Esophagus (tissue), 2 donors: Measurements from ENCODE around the gene CCDC136. TPM values are rescaled to one million over a fixed set of nuclear protein-coding genes. Genes with fewer than 3 reads are reported as not detected.

ENCODE experiments used
- H3K27ac ChIP-seq, 2 donors: one replicate each; pipeline ENCODE4 v1.5.1; 2013; ENCODE audit warnings: low read depth in 2 of 2, mild to moderate bottlenecking in 2 of 2, inconsistent platforms in 1 of 2, low read length in 1 of 2, moderate library complexity in 1 of 2
- H3K27me3 ChIP-seq, 2 donors: one replicate each; pipeline ENCODE4 v1.6.1; 2013; ENCODE audit warnings: low read length in 2 of 2, control low read depth in 1 of 2, mild to moderate bottlenecking in 1 of 2; ENCODE audit not compliant: insufficient read depth in 2 of 2, control insufficient read depth in 1 of 2
- H3K36me3 ChIP-seq, 2 donors: one replicate each; pipeline ENCODE4 v1.6.1; 2013; ENCODE audit warnings: low read length in 1 of 2; ENCODE audit not compliant: control insufficient read depth in 2 of 2, insufficient read depth in 2 of 2
- H3K4me1 ChIP-seq, 2 donors: one replicate each; pipeline ENCODE4 v1.6.1; 2013; ENCODE audit warnings: low read length in 1 of 2; ENCODE audit not compliant: control insufficient read depth in 2 of 2, insufficient read depth in 2 of 2
- H3K4me3 ChIP-seq, 2 donors: one replicate each; pipeline ENCODE4 v1.5.1; 2013; ENCODE audit warnings: low read length in 2 of 2, mild to moderate bottlenecking in 2 of 2, low read depth in 1 of 2, moderate library complexity in 1 of 2
- H3K9me3 ChIP-seq, 2 donors: one replicate each; pipeline ENCODE4 v1.6.1; 2013; ENCODE audit warnings: mild to moderate bottlenecking in 2 of 2, low read depth in 1 of 2, low read length in 1 of 2, moderate library complexity in 1 of 2; ENCODE audit not compliant: control insufficient read depth in 2 of 2, insufficient read depth in 1 of 2
- WGBS, 2 donors: extraction: QIAGEN DNeasy Blood & Tissue Kit; methylation state at CpG; one replicate each; pipeline ENCODE4 v1.1.7; 2013; 5-methylcytosine and 5-hydroxymethylcytosine counted together
- polyA plus RNA-seq, 2 donors: library from polyadenylated mRNA; stranded (reverse); fragments of 200-250 nt; gene quantifications; one replicate each; pipeline ENCODE4 v1.2.3, GENCODE V29; 2013
- donor health status: healthy with polysubstance abuse.
- donor health status: Bipolar disorder and iron deficiency.

Gene CCDC136
- polyA plus RNA-seq, 2 donors: 1.4 to 1.9 TPM

DNA sequence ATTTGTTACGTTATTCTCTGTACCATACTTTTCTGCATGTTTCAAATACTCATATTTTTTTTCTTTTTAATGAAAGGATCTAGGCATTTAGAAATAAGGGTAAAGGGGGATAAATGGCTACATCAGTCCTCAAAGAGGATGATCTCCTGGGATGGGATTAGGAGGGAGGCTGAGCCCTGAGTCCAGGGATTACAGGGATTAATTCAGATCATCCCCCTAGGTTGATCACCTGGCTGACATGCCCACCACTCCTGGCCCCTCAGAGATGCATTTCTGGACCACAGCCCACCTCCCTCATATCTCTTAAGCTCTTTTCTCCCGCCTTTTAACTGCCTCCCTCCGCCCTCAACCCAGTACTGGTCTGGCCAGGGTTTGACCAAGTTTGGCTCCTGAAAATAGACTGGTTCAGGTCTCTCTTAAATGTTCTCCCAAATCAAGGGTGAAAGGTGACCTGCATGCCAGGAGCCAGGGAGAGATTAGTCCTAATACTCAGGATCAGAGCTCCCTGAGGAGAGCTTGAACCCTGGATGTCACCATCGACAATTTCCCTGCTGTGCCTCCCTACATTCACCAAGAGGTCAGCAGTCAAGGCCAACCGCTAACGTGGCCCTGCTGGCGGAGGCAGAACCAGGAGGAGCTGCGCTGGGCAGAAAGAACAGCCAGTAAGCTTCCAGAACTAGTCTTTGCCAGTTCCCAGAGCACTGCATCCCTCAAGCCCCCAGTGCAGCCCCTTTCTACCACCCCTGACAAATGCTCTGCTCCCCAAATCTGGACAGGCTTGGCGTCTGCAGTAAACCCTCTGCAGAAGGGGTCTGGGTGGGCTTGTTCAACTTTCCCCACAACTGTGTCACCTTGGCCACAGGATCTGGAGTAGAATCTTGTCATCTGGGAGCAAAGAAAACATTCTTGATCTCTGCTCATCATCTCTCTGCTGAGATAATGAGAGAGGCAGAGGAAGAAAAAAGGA, 3.0 kb upstream of the CCDC136 start:
- Histone ChIP-seq H3K9me3 (no peaks in the 10 kb centered on the region), H3K4me1 (peaks cover 6 to 7% of the 10 kb centered on the region in 2 donors), H3K4me3 (no peak overlapping the region), H3K27ac (no peak overlapping the region), H3K36me3 (no peaks in the 10 kb centered on the region), H3K27me3 (no peaks in the 10 kb centered on the region)
- 72 to 75% methylated on average over 9 of the region's 9 CpGs for WGBS, 2 donors

GRCh38 chr7:128790315-128791041, 1.3 kb upstream of the CCDC136 start:
- Histone ChIP-seq H3K36me3 (no peaks in the 10 kb centered on the region), H3K27ac (peak overlapping the region in 1 of 2 donors; percentile 25), H3K4me1 (peaks cover 6 to 7% of the 10 kb centered on the region in 2 donors), H3K9me3 (no peaks in the 10 kb centered on the region), H3K4me3 (peak overlapping the region; percentile 51 to 66), H3K27me3 (no peaks in the 10 kb centered on the region)
- 15 to 27% methylated on average over 25 to 45 of the region's 45 CpGs for WGBS, 2 donors

DNA sequence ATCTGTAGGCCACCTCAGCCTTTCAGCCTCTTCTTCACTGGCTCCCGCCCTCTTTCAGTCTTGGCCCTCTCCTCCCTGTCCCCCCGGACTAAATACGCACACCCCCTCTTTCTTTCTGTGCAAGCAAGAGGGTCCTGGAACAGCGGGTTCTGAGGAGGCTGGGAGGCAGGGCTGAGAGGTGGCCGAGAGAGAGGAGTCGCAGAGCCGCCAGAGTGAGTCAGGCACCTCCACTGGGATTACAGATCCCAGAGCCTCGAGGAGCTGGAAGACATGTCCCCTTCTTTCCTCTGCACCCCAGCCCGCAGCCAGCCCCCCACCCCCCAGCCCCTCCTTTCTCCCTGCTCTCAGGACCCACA, 182 bp downstream of the CCDC136 start:
- peak overlapping the region; percentile 51 to 66 for H3K4me3 ChIP-seq
- WGBS, 2 donors: 21 to 22% methylated on average over 8 to 9 of the region's 9 CpGs
- H3K4me1 ChIP-seq: peaks cover 6 to 7% of the 10 kb centered on the region in 2 donors
- no peak overlapping the region for H3K27ac ChIP-seq
- H3K27me3 ChIP-seq: no peaks in the 10 kb centered on the region
- H3K9me3 ChIP-seq: no peaks in the 10 kb centered on the region
- H3K36me3 ChIP-seq: no peaks in the 10 kb centered on the region

DNA sequence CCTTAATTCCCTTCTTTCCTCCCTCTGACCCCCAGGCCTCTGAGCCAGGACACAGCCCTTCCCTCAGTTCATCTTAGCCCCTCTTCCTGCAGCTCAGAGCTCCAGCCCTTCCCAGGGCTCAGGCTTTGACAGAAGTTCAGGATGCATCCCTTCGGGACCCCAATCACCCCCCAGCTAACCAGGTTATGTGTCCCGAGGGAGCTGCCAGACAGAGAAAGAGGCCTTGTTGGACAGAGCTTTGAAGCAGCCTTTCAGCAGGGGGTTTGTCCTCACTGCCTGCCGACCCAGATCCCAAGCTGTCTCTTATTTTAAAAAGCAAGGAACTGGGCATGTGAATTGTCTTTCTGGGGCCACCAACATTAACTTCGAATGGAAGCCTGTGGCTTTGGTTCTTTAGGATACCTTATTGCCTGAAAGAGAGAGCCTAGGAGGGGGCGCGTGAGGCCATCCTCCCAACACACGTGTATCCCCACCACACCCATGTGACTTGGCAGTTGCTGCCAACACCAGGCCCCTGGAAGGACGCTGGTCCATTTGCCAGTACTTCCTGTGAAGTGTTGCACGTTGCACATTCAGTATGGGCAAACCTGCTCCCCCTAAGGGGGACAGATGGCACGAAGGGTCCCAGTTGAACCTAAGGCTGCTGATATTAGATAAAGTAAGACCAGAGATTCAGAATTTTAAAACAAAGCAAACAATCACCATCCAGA, 858 bp downstream of the CCDC136 start:
- Histone ChIP-seq H3K27ac (no peak overlapping the region), H3K4me1 (peaks cover 6 to 7% of the 10 kb centered on the region in 2 donors), H3K4me3 (no peak overlapping the region), H3K36me3 (no peaks in the 10 kb centered on the region), H3K27me3 (no peaks in the 10 kb centered on the region), H3K9me3 (no peaks in the 10 kb centered on the region)
- WGBS, 2 donors: 62 to 64% methylated on average over 10 of the region's 10 CpGs

DNA sequence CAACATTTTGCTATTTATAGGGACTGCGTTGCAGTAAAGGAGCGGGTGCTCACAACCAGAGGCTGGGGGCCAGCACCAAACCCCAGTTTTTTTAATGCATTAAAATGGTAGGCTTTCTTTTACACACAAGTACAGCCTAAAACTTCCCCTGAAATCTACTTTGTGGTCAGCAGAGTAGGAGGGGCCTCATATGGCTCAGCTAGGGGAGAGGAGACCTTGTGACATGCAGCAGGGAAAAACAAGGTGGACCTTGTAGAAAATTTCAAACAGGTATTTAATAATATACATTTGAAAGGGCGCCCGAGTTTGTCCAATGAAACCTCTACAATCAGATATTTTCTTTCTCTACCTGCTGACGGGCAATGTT, 1.4 kb downstream of the CCDC136 start:
- Histone ChIP-seq H3K27ac (no peak overlapping the region), H3K36me3 (no peaks in the 10 kb centered on the region), H3K4me3 (no peak overlapping the region), H3K27me3 (no peaks in the 10 kb centered on the region), H3K4me1 (peaks cover 6 to 7% of the 10 kb centered on the region in 2 donors), H3K9me3 (no peaks in the 10 kb centered on the region)
- WGBS, 2 donors: 95 to 98% methylated on average over 5 of the region's 5 CpGs

DNA sequence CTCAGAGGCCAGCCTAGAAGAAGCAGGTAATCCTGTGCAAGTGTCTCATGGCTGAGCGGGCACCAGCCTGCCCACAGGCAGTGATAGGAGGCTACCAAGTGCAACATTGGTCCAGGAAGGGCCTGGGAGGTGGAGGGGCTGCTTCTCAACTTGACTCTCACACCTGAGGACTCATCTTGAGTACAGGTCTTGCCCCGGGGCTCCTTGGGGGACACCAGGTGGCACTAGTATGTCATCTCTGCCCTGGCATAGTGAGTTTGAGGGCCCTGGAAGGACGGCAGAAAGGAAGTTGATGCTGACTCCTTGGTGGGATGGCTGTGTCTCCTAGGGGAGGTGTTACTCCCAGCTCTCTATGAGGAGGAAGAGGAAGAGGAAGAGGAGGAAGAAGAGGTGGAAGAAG, 2.3 kb downstream of the CCDC136 start:
- no peak overlapping the region for H3K4me3 ChIP-seq
- WGBS, 2 donors: 64 to 73% methylated on average over 3 of the region's 3 CpGs
- H3K36me3 ChIP-seq: no peaks in the 10 kb centered on the region
- no peaks in the 10 kb centered on the region for H3K9me3 ChIP-seq
- peaks cover 6 to 7% of the 10 kb centered on the region in 2 donors for H3K4me1 ChIP-seq
- no peaks in the 10 kb centered on the region for H3K27me3 ChIP-seq
- no peak overlapping the region for H3K27ac ChIP-seq

DNA sequence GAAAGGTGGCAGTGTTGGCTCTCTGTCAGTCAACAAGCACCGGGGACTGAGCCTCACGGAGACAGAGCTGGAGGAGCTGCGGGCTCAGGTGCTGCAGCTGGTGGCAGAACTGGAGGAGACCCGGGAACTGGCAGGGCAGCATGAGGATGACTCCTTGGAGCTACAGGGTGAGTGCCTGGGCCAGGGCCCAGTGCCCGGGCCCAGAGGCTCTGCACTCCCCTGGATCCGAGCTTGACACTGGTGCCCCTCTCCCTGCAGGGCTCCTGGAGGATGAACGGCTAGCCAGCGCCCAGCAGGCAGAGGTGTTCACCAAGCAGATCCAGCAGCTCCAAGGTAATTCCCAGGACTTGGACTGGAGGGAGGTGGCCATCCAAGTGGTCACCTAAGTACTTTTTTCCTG, 2.7 kb downstream of the CCDC136 start:
- 88 to 92% methylated on average over 8 of the region's 8 CpGs for WGBS, 2 donors
- peaks cover 6 to 7% of the 10 kb centered on the region in 2 donors for H3K4me1 ChIP-seq
- no peaks in the 10 kb centered on the region for H3K9me3 ChIP-seq
- H3K4me3 ChIP-seq: no peak overlapping the region
- no peaks in the 10 kb centered on the region for H3K36me3 ChIP-seq
- no peaks in the 10 kb centered on the region for H3K27me3 ChIP-seq
- no peak overlapping the region for H3K27ac ChIP-seq

DNA sequence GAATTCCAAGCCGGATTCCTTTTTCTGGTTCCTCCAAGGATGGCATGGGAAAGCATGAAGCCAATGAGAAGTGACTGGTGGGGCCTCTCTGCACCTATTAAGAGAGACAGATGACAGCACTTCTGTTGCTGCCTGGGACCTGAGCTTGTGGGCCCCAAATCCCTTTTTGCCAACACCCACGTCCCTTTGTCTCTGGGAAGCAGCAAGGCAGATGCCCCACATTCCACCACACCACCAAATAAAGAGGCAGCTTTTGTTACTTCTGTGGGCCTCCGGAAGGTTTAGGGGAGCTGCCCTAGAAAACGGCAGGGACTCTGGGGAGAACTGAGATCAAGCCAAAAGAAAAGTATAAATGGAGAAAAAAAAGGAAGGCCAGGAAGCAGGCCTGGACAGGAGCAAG, 3.4 kb downstream of the CCDC136 start:
- H3K27ac ChIP-seq: no peak overlapping the region
- no peaks in the 10 kb centered on the region for H3K36me3 ChIP-seq
- WGBS, 2 donors: 83 to 85% methylated on average over 4 of the region's 4 CpGs
- peaks cover 6 to 7% of the 10 kb centered on the region in 2 donors for H3K4me1 ChIP-seq
- no peak overlapping the region for H3K4me3 ChIP-seq
- H3K9me3 ChIP-seq: no peaks in the 10 kb centered on the region
- H3K27me3 ChIP-seq: no peaks in the 10 kb centered on the region

- Histone ChIP-seq H3K36me3 (no peaks in the 10 kb centered on the region), H3K4me3 (no peak overlapping the region), H3K9me3 (no peaks in the 10 kb centered on the region), H3K27ac (no peak overlapping the region), H3K4me1 (peaks cover 6 to 7% of the 10 kb centered on the region in 2 donors), H3K27me3 (no peaks in the 10 kb centered on the region)
- WGBS, 2 donors: 58 to 63% methylated on average over 5 of the region's 5 CpGs
These were observed 4.6 kb downstream of the CCDC136 start for GRCh38 chr7:128796327-128796726.
